ENCODE results near the gene ZNF385A. TPM values are rescaled to one million over a fixed set of nuclear protein-coding genes. Genes with fewer than 3 reads are reported as not detected.

ZNF385A gene
- total RNA-seq, 1 experiment from 2014 or later, result 5.9 TPM

- Histone ChIP-seq H3K27ac (ENCODE audit: low read length) (peak overlapping the region; percentile 72), H3K9me3 (ENCODE audit: control insufficient read depth, insufficient read depth, low read depth, low read length) (no peaks in the 10 kb centered on the region), H3K4me3 (ENCODE audit: low read depth in 2 of 2, low read length in 2 of 2) (peak overlapping the region; percentile 42 to 75), H3K27me3 (ENCODE audit: control insufficient read depth, insufficient read depth, low read length) (no peaks in the 10 kb centered on the region), H3K4me1 (ENCODE audit: control insufficient read depth, insufficient read depth, low read length) (no peaks in the 10 kb centered on the region; the same call in 1 of the 2 replicates), H3K36me3 (ENCODE audit: control insufficient read depth, insufficient read depth, low read length) (no peaks in the 10 kb centered on the region)
- DNase-seq (ENCODE audit: low read depth, low spot score) (peak; percentile 79), ATAC-seq (peak; percentile 79)
- no peak for TF ChIP-seq POLR2AphosphoS5 (IDR thresholded peaks at IDR 0.05; ENCODE audit: low read depth, low read length)
- peak; percentile 93 for TF ChIP-seq CTCF (IDR thresholded peaks at IDR 0.05)
- TF ChIP-seq SIN3A (IDR thresholded peaks at IDR 0.05; ENCODE audit: borderline replicate concordance, insufficient read depth, low read depth, low read length), result 0 out of 2 replicates have a peak, but pooled peaks have one; percentile 24
- no peak for TF ChIP-seq REST (IDR thresholded peaks at IDR 0.05; ENCODE audit: insufficient read depth in 1 of 2, low read depth in 2 of 2, low read length in 1 of 2)
- CTCF ChIA-PET, result interaction anchor here (0.6 to 1.4 kb wide), 8 partner anchors 10 to 416 kb away, joined by 3 to 12 read pairs (median 4); no protein-coding TSS in a partner anchor
- intact Hi-C loops (cut with micrococcal nuclease; ENCODE audit: unreplicated experiment), result no loop called here
- no TSS peak for BruUV-seq (replicated peaks)
- POLR2A ChIA-PET, result interaction anchor here (0.6 to 0.7 kb wide), 2 partner anchors 82 to 84 kb away, joined by 3 to 8 read pairs; no protein-coding TSS in a partner anchor
- in situ Hi-C loops (cut with HindIII; ENCODE audit: low pct_unique_long_range_greater_than_20kb, low sequenced_read_pairs), result no loop called here
These were observed 15.6 kb downstream of the ZNF385A start for GRCh38 chr12:54368709-54369596.

GRCh38 chr12:54368025-54368708 is 16.4 kb downstream of the ZNF385A start:
- Histone ChIP-seq H3K9me3 (ENCODE audit: control insufficient read depth, insufficient read depth, low read depth, low read length) (no peaks in the 10 kb centered on the region), H3K36me3 (ENCODE audit: control insufficient read depth, insufficient read depth, low read length) (no peaks in the 10 kb centered on the region), H3K4me3 (ENCODE audit: low read depth in 2 of 2, low read length in 2 of 2) (peak overlapping the region; percentile 42 to 75; a peak in 3 of 4 replicates), H3K4me1 (ENCODE audit: control insufficient read depth, insufficient read depth, low read length) (no peaks in the 10 kb centered on the region; the same call in 1 of the 2 replicates), H3K27me3 (ENCODE audit: control insufficient read depth, insufficient read depth, low read length) (no peaks in the 10 kb centered on the region), H3K27ac (ENCODE audit: low read length) (peak overlapping the region; percentile 72; the same call in 1 of the 2 replicates)
- ATAC-seq (peak; percentile 1; the same call in 1 of the 2 replicates), DNase-seq (ENCODE audit: low read depth, low spot score) (no peak)
- BruUV-seq (replicated peaks), result no TSS peak
- ChIA-PET POLR2A (no interaction called here), CTCF (interaction anchor here (0.6 to 1.4 kb wide), 5 partner anchors 11 to 415 kb away, joined by 4 to 12 read pairs (median 6); no protein-coding TSS in a partner anchor)
- no peak for TF ChIP-seq POLR2AphosphoS5 (IDR thresholded peaks at IDR 0.05; ENCODE audit: low read depth, low read length)
- TF ChIP-seq TCF7L2 (IDR thresholded peaks at IDR 0.05; ENCODE audit: low read depth, low read length), result no peak
- TF ChIP-seq REST (IDR thresholded peaks at IDR 0.05; ENCODE audit: insufficient read depth in 1 of 2, low read depth in 2 of 2, low read length in 1 of 2), result no peak
- TF ChIP-seq CTCF (IDR thresholded peaks at IDR 0.05), result no peak
- no peak for TF ChIP-seq SIN3A (IDR thresholded peaks at IDR 0.05; ENCODE audit: borderline replicate concordance, insufficient read depth, low read depth, low read length)
- in situ Hi-C loops (cut with HindIII; ENCODE audit: low pct_unique_long_range_greater_than_20kb, low sequenced_read_pairs) (no loop called here), intact Hi-C loops (cut with micrococcal nuclease; ENCODE audit: unreplicated experiment) (no loop called here)

Measured in Panc1 (cell line).